Vagina (tissue), 2 donors: ENCODE measurements around the gene CD81.

Experiments
- CTCF ChIP-seq, 3 experiments: fragments of 450-650 bp in 2 of 3; fragments of 200-600 bp in 1 of 3; sonication (generic) in 1 of 3; IDR thresholded peaks; one replicate each; pipeline ENCODE4 v1.5.1; 2017 to 2019; ENCODE audit warnings: antibody characterized with exemption in 3 of 3, mild to moderate bottlenecking in 2 of 3, moderate library complexity in 2 of 3
- POLR2A ChIP-seq, 2 donors: fragments of 450-650 bp; IDR thresholded peaks; one replicate each; pipeline ENCODE4 v1.6.1; 2017; ENCODE audit warnings: antibody characterized with exemption in 2 of 2, mild to moderate bottlenecking in 2 of 2, moderate library complexity in 2 of 2
- POLR2AphosphoS5 ChIP-seq, 2 donors: sonication (generic); formaldehyde crosslinking; IDR thresholded peaks; one replicate each; pipeline ENCODE4 v1.9.0; 2017; ENCODE audit warnings: antibody characterized with exemption in 2 of 2, mild to moderate bottlenecking in 2 of 2, low read depth in 1 of 2; ENCODE audit not compliant: insufficient read depth in 1 of 2

GRCh38 chr11:2363577-2364370 lies 13.3 kb upstream of the CD81 start:
- TF ChIP-seq CTCF (IDR thresholded peaks at IDR 0.05): no peak
- TF ChIP-seq POLR2AphosphoS5 (IDR thresholded peaks at IDR 0.05; ENCODE audit: insufficient read depth in 1 of 2, low read depth in 1 of 2): no peak
- TF ChIP-seq POLR2A (IDR thresholded peaks at IDR 0.05): no peak
